Suprapubic skin (tissue), 4 donors: Measurements from ENCODE around the gene IFI35. TPM values are rescaled to one million over a fixed set of nuclear protein-coding genes. Genes with fewer than 3 reads are reported as not detected.
A peak's percentile ranks its signal among the peaks of the same experiment; 100 is the strongest.
"Not testable (repeated sequence)": the region's sequence is repeated elsewhere in the genome, so short reads cannot be mapped to it uniquely, and the experiment has no call there.

Experiments
- DNase-seq, 2 donors: peaks; one replicate each; pipeline ENCODE4 v3.0.0-alpha.2; 2019; ENCODE audit warnings: low spot score in 2 of 2
- H3K27ac ChIP-seq: fragments of 200-600 bp; sonication (generic); one replicate; pipeline ENCODE4 v1.5.1; 2019
- H3K27me3 ChIP-seq: fragments of 200-600 bp; sonication (generic); one replicate; pipeline ENCODE4 v1.5.1; 2019
- H3K36me3 ChIP-seq: fragments of 200-600 bp; sonication (generic); one replicate; pipeline ENCODE4 v1.5.1; 2019
- H3K4me1 ChIP-seq: fragments of 200-600 bp; sonication (generic); one replicate; pipeline ENCODE4 v1.5.1; 2019
- H3K4me3 ChIP-seq: fragments of 200-600 bp; sonication (generic); one replicate; pipeline ENCODE4 v1.5.1; 2019; ENCODE audit warnings: mild to moderate bottlenecking
- H3K9me3 ChIP-seq: fragments of 200-600 bp; sonication (generic); one replicate; pipeline ENCODE4 v1.5.1; 2019
- CTCF ChIP-seq, 2 donors: fragments of 200-600 bp in 1 of 2; fragments of 450-650 bp in 1 of 2; sonication (generic) in 1 of 2; IDR thresholded peaks; one replicate each; pipeline ENCODE4 v1.5.1; 2016 to 2019; ENCODE audit warnings: antibody characterized with exemption in 2 of 2, mild to moderate bottlenecking in 1 of 2, moderate library complexity in 1 of 2
- EP300 ChIP-seq: sonication (generic); formaldehyde crosslinking; IDR thresholded peaks from one replicate; pipeline ENCODE4 v1.6.1; 2017; ENCODE audit warnings: antibody characterized with exemption
- POLR2A ChIP-seq, 2 donors: fragments of 450-650 bp; IDR thresholded peaks; one replicate each; pipeline ENCODE4 v1.6.1; 2017; ENCODE audit warnings: antibody characterized with exemption in 2 of 2, mild to moderate bottlenecking in 2 of 2, moderate library complexity in 2 of 2
- POLR2AphosphoS5 ChIP-seq, 3 donors: sonication (generic); formaldehyde crosslinking; IDR thresholded peaks; one replicate each; pipeline ENCODE4 v1.6.1; 2017; ENCODE audit warnings: antibody characterized with exemption in 3 of 3
- WGBS: methylation state at CpG from one replicate; pipeline ENCODE4 v1.1.5; 2018; 5-methylcytosine and 5-hydroxymethylcytosine counted together
- total RNA-seq, 4 donors: library from RNA; depleted of rRNA; stranded (reverse); fragments of >200 nt; gene quantifications; one replicate each; pipeline ENCODE4 v1.1.0, GENCODE V29; 2016

Gene IFI35
- total RNA-seq, 4 donors from 2014 or later: 9.0 to 18.0 (median 13.7) TPM

- no peak for DNase-seq
- 90% methylated on average over 5 of the region's 5 CpGs for WGBS
Measured at GRCh38 chr17:42971589-42971988, 35.0 kb upstream of the IFI35 start.

GRCh38 chr17:42973323-42973722 is 33.3 kb upstream of the IFI35 start:
- DNase-seq, H3K27ac ChIP-seq, H3K4me3 ChIP-seq, H3K36me3 ChIP-seq, H3K27me3 ChIP-seq, H3K4me1 ChIP-seq, H3K9me3 ChIP-seq: not testable (repeated sequence)
- WGBS: 38% methylated on average over 5 of the region's 18 CpGs

More at GRCh38 chr17:42971589-42971988, 35.0 kb upstream of the IFI35 start:
- TF ChIP-seq POLR2AphosphoS5 (IDR thresholded peaks at IDR 0.05): no peak
- TF ChIP-seq POLR2A (IDR thresholded peaks at IDR 0.05): no peak
- no peak for TF ChIP-seq CTCF (IDR thresholded peaks at IDR 0.05)
- no peak for TF ChIP-seq EP300
- no peaks in the 10 kb centered on the region for H3K4me1 ChIP-seq
- H3K36me3 ChIP-seq: no peaks in the 10 kb centered on the region
- H3K27me3 ChIP-seq: no peaks in the 10 kb centered on the region
- no peak overlapping the region for H3K4me3 ChIP-seq
- no peak overlapping the region for H3K27ac ChIP-seq
- no peaks in the 10 kb centered on the region for H3K9me3 ChIP-seq

GRCh38 chr17:42975265-42975664 is 31.3 kb upstream of the IFI35 start:
- H3K4me3 ChIP-seq: no peak overlapping the region
- TF ChIP-seq EP300 (no peak), POLR2AphosphoS5 (IDR thresholded peaks at IDR 0.05) (no peak), POLR2A (IDR thresholded peaks at IDR 0.05) (no peak), CTCF (IDR thresholded peaks at IDR 0.05) (no peak)
- H3K27ac ChIP-seq: no peak overlapping the region
- 45% methylated on average over 2 of the region's 2 CpGs for WGBS
- H3K36me3 ChIP-seq: no peaks in the 10 kb centered on the region
- H3K27me3 ChIP-seq: no peaks in the 10 kb centered on the region
- DNase-seq: no peak
- H3K9me3 ChIP-seq: no peaks in the 10 kb centered on the region
- peaks cover 6% of the 10 kb centered on the region for H3K4me1 ChIP-seq

DNA sequence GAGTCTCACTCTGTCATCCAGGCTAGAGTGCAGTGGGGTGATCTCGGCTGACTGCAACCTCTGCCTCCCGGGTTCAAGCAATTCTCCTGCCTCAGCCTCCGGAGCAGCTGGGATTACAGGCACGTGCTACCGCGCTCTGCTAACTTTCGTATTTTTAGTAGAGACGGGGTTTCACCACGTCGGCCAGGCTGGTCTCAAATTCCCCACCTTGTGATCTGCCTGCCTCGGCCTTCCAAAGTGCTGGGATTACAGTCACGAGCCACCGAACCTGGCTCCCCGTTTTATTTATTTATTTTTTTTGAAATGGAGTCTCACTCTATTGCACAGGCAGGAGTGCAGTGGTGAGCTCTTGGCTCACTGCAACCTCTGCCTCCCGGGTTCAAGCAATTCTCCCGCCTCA is 30.9 kb upstream of the IFI35 start:
- H3K9me3 ChIP-seq, H3K27ac ChIP-seq, H3K36me3 ChIP-seq, H3K4me3 ChIP-seq, DNase-seq, H3K27me3 ChIP-seq, H3K4me1 ChIP-seq: not testable (repeated sequence)
- 88% methylated on average over 16 of the region's 16 CpGs for WGBS

DNA sequence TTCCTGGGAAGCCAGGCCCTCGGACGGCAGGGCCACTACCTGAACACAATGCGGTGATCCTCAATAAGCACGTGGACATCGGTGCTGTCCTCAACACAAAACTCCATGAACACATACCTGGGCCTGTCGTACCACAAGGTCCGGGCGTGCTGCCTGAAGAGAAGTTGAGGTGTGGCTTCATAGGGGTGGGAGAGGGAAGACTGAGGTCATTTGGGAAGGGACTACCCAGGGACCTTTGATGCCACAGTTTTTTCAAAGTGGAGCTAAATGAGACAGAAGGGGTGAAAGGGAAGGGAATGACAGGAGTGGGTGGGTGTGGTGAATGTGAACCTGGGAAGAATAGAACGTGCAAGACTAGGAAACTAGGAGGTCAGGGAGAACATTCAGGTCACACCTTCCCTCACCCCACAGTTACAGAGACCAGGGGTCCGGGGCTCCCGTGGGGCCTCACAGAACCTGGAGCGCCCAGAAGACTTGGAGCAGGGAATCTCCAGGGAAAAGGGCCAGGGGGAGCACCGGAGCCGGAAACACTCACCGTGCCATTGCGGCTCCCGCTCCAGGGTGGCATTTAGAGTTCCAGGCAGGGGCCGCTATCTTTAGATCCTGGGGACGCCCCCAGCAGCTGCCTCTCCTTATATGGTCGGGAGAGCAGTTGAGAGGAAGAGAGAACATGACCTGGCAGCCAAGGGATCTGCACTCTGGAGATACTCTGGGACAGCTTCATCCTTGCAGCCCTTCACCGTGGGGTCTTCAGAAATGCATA is 26.9 kb upstream of the IFI35 start, which contains the start of gene PTGES3L:
PTGES3L (minus strand) TSS at position 570 of the 763 bp plus-strand sequence; CDS start at position 543, 27 bp downstream.
- no peaks in the 10 kb centered on the region for H3K9me3 ChIP-seq
- no peak for DNase-seq
- H3K36me3 ChIP-seq: no peaks in the 10 kb centered on the region
- peaks cover 24% of the 10 kb centered on the region for H3K4me1 ChIP-seq
- no peaks in the 10 kb centered on the region for H3K27me3 ChIP-seq
- peak within 1 kb of the TSS; percentile 63 for H3K4me3 ChIP-seq
- TF ChIP-seq POLR2A (IDR thresholded peaks at IDR 0.05) (no peak), POLR2AphosphoS5 (IDR thresholded peaks at IDR 0.05) (no peak), EP300 (no peak), CTCF (IDR thresholded peaks at IDR 0.05) (no peak)
- 41% methylated on average over 18 of the region's 21 CpGs for WGBS
- H3K27ac ChIP-seq: peak within 1 kb of the TSS; percentile 67

DNA sequence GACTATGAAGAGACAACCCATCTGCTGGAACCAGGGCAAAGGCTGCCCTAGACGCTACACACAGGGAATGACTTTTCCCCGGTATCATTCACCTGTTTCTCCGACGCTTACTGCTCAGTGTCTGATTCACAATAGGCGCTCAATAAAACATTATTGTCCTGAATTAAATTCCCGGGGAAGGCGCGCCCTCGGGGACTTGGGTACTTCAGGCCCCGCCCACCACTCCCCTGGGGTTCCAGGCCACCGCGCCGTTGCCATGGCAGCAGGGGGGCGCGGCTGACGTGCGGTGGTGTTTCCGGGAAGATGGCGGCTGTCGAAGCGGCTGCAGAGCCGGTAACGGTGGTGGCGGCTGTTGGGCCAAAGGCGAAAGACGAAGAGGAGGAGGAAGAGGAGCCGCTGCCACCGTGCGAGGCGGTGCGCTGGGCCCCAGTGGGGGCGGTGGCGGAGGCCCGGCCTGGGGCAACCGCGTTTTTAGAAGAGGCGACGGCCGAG is 26.3 kb upstream of the IFI35 start, which contains the start of gene RUNDC1:
RUNDC1 (plus strand) TSS at position 292 of the 492 bp plus-strand sequence; CDS start at position 304, 12 bp downstream.
- Histone ChIP-seq H3K4me1 (peaks cover 24% of the 10 kb centered on the region), H3K36me3 (peaks cover 4% of the 10 kb centered on the region), H3K4me3 (peak within 1 kb of the TSS; percentile 63), H3K27ac (peak within 1 kb of the TSS; percentile 67), H3K27me3 (no peaks in the 10 kb centered on the region), H3K9me3 (no peaks in the 10 kb centered on the region)
- WGBS: under 1% methylated on average over 19 of the region's 39 CpGs
- TF ChIP-seq POLR2A (IDR thresholded peaks at IDR 0.05) (no peak), CTCF (IDR thresholded peaks at IDR 0.05) (no peak), POLR2AphosphoS5 (IDR thresholded peaks at IDR 0.05) (peak in 2 of 3 donors; percentile 6 to 60), EP300 (no peak)
- peak; percentile 96 to 97 for DNase-seq
